ENCODE measurements around the gene MTMR10. TPM values are rescaled to one million over a fixed set of nuclear protein-coding genes. Genes with fewer than 3 reads are reported as not detected.

Gene MTMR10
- total and polyA plus RNA-seq, 11 donors = 8.6 to 38.9 (median 27.7) TPM

GRCh38 chr15:30921781-30922479 lies 69.5 kb downstream of the MTMR10 start:
- DNase-seq (peak; percentile 72 to 86 (median 78)), ATAC-seq (peak; percentile 94 to 96 (median 94))
- no peak overlapping the region for H3K4me3 ChIP-seq
- H3K36me3 ChIP-seq = peaks cover 0 to 99% (median 85%) of the 10 kb centered on the region in 9 donors
- TF ChIP-seq POLR2A (IDR thresholded peaks at IDR 0.05) = no peak
- TF ChIP-seq CTCF (IDR thresholded peaks at IDR 0.05) = no peak
- H3K27me3 ChIP-seq = no peaks in the 10 kb centered on the region
- peaks cover 0 to 62% (median 28%) of the 10 kb centered on the region in 12 donors for H3K4me1 ChIP-seq
- intact Hi-C loops (cut with DNase I) = loop anchor here in 2 of 10 donors (5.0 to 10.0 kb wide), 2 partner anchors 60 to 63 kb away; no protein-coding TSS in a partner anchor
- WGBS, 4 donors = 52 to 70% (median 58%) methylated on average over 7 to 9 of the region's 9 CpGs
- no peaks in the 10 kb centered on the region for H3K9me3 ChIP-seq
- peak overlapping the region; percentile 15 to 83 (median 67) for H3K27ac ChIP-seq

- Histone ChIP-seq H3K27ac (peak overlapping the region in 6 of 12 donors; percentile 11 to 83 (median 71)), H3K4me1 (peaks cover 0 to 62% (median 28%) of the 10 kb centered on the region in 12 donors), H3K4me3 (no peak overlapping the region), H3K9me3 (no peaks in the 10 kb centered on the region), H3K27me3 (no peaks in the 10 kb centered on the region), H3K36me3 (peaks cover 0 to 99% (median 80%) of the 10 kb centered on the region in 9 donors)
- DNase-seq = no peak
- TF ChIP-seq POLR2A (IDR thresholded peaks at IDR 0.05) (no peak), CTCF (IDR thresholded peaks at IDR 0.05) (no peak)
- ATAC-seq = no peak
- intact Hi-C loops (cut with DNase I) = loop anchor here in 2 of 10 donors (5.0 to 10.0 kb wide), 2 partner anchors 61 to 64 kb away; no protein-coding TSS in a partner anchor
- WGBS, 4 donors = 73 to 91% (median 80%) methylated on average over 4 of the region's 4 CpGs
Observed at GRCh38 chr15:30921106-30921505, 70.3 kb downstream of the MTMR10 start.

- peaks cover 0 to 99% (median 80%) of the 10 kb centered on the region in 9 donors for H3K36me3 ChIP-seq
- intact Hi-C loops (cut with DNase I) = loop anchor here in 3 of 10 donors (5.0 to 10.0 kb wide), 3 partner anchors 55 to 65 kb away; no protein-coding TSS in a partner anchor
Observed at GRCh38 chr15:30919877-30920550, 71.4 kb downstream of the MTMR10 start.

More at GRCh38 chr15:30919877-30920550, 71.4 kb downstream of the MTMR10 start:
- H3K27ac ChIP-seq = no peak overlapping the region
- H3K27me3 ChIP-seq = no peaks in the 10 kb centered on the region
- DNase-seq (no peak), ATAC-seq (no peak)
- no peak overlapping the region for H3K4me3 ChIP-seq
- TF ChIP-seq POLR2A (IDR thresholded peaks at IDR 0.05) (no peak), CTCF (IDR thresholded peaks at IDR 0.05) (no peak)
- no peaks in the 10 kb centered on the region for H3K9me3 ChIP-seq
- H3K4me1 ChIP-seq = peaks cover 0 to 62% (median 28%) of the 10 kb centered on the region in 12 donors
- WGBS, 4 donors = 84 to 89% (median 87%) methylated on average over 5 of the region's 5 CpGs

Data from heart left ventricle (tissue), 16 donors.